MCF 10A (cell line): Measurements from ENCODE around the gene ZNF503. TPM values are rescaled to one million over a fixed set of nuclear protein-coding genes. Genes with fewer than 3 reads are reported as not detected.

Experiments
- Bru-seq: library from RNA; stranded (reverse); fragments of 400-500 nt; gene quantifications from one replicate; lab custom pipeline; 2021; lab: Mats Ljungman, UMichigan
- BruChase-seq, 2 experiments: library from RNA; stranded (reverse); fragments of 400-500 nt; gene quantifications; one replicate each; lab custom pipeline; 2021; lab: Mats Ljungman, UMichigan
- BruUV-seq: library from RNA; stranded (reverse); fragments of 400-500 nt; replicated peaks from 2 replicates; lab custom pipeline; 2021; lab: Mats Ljungman, UMichigan
- CTCF ChIA-PET: fragments of 300-600 bp; sonication (Branson Sonifier 250); formaldehyde crosslinking; extraction: SDS; loops from one replicate; lab custom pipeline; 2021; ENCODE audit warnings: antibody characterized with exemption, inconsistent platforms; lab: Yijun Ruan, JAX
- POLR2A ChIA-PET: fragments of 300-600, 350-650 bp; sonication (Branson Sonifier 250); formaldehyde crosslinking; extraction: SDS; loops from one replicate; lab custom pipeline; 2020; ENCODE audit warnings: antibody characterized with exemption, inconsistent platforms; lab: Yijun Ruan, JAX
- DNase-seq: peaks from one replicate; pipeline ENCODE4 v3.0.0-alpha.2; 2018; ENCODE audit not compliant: unreplicated experiment
- H3K27ac Mint-ChIP-seq: one replicate; pipeline ENCODE4 v1.8.0; 2022; ENCODE audit warnings: mild to moderate bottlenecking, low read depth, mixed read lengths; ENCODE audit not compliant: unreplicated experiment
- H3K27me3 Mint-ChIP-seq: one replicate; pipeline ENCODE4 v1.8.0; 2022; ENCODE audit warnings: mixed read lengths; ENCODE audit not compliant: insufficient read depth, unreplicated experiment
- H3K36me3 Mint-ChIP-seq: one replicate; pipeline ENCODE4 v1.8.0; 2022; ENCODE audit warnings: mild to moderate bottlenecking, moderate library complexity, mixed read lengths; ENCODE audit not compliant: insufficient read depth, unreplicated experiment
- H3K4me1 Mint-ChIP-seq: one replicate; pipeline ENCODE4 v1.8.0; 2022; ENCODE audit warnings: mixed read lengths; ENCODE audit not compliant: insufficient read depth, unreplicated experiment
- H3K4me3 Mint-ChIP-seq: one replicate; pipeline ENCODE4 v1.8.0; 2022; ENCODE audit warnings: mild to moderate bottlenecking, moderate library complexity, mixed read lengths; ENCODE audit not compliant: unreplicated experiment
- H3K9me3 Mint-ChIP-seq: one replicate; pipeline ENCODE4 v1.8.0; 2022; ENCODE audit warnings: mixed read lengths; ENCODE audit not compliant: unreplicated experiment
- CTCF ChIP-seq: fragments of 200-600 bp; IDR thresholded peaks from one replicate; pipeline ENCODE4 v1.8.0; 2022; ENCODE audit warnings: antibody characterized with exemption, mild to moderate bottlenecking; ENCODE audit not compliant: unreplicated experiment
- intact Hi-C: fragments of 100-400 bp; cut with micrococcal nuclease; formaldehyde crosslinking; loops from 2 replicates; pipeline ENCODE4 v1.14.1; 2022
- long read RNA-seq: library from polyadenylated mRNA; stranded (forward); transcript quantifications from one replicate; pipeline ENCODE4 v2.0.0, GENCODE V29; 2022
- total RNA-seq: library from RNA; stranded (reverse); gene quantifications from 2 replicates; pipeline ENCODE4 v1.2.3, GENCODE V29; 2022

Gene ZNF503
- total RNA-seq (7.3 and 8.1 TPM in 2 replicates), Bru-seq, nascent RNA (percentile 52 among the genes with signal in this experiment), BruChase-seq, experiment 1, labeled RNA remaining after a 6-hour chase (percentile 44 among the genes with signal in this experiment), BruChase-seq, experiment 2, labeled RNA remaining after a 2-hour chase (percentile 67 among the genes with signal in this experiment)
- long read RNA-seq, transcript ZNF503-201 (2 exons, 3,347 nt), result major isoform, 5 of 5 reads
- long read RNA-seq, partial matches to known transcripts, result 0 of 5 reads
- long read RNA-seq, other reads (novel, unspliced or antisense), result 0 of 5 reads

GRCh38 chr10:75401569-75402485 is at the start of gene ZNF503:
Gene ZNF503 (minus strand): TSS chr10:75401764. CDS start chr10:75401419, 345 bp downstream.
- ChIA-PET CTCF (interaction anchor here (0.6 to 4.8 kb wide), 21 partner anchors 10 to 1062 kb away, joined by 3 to 41 read pairs (median 3); no protein-coding TSS in a partner anchor), POLR2A (interaction anchor here (0.5 to 4.4 kb wide), 46 partner anchors 7 to 1707 kb away, joined by 3 to 54 read pairs (median 4); partner anchors contain the start of genes COMTD1, LRMDA and VDAC2)
- DNase-seq, result peak; percentile 97
- Mint-ChIP-seq H3K27ac (peak within 1 kb of the TSS; percentile 51), H3K4me1 (peaks cover 5% of the 10 kb centered on the region), H3K4me3 (peak within 1 kb of the TSS; percentile 80), H3K9me3 (no peaks in the 10 kb centered on the region), H3K36me3 (peaks cover 15% of the 10 kb centered on the region), H3K27me3 (no peaks in the 10 kb centered on the region)
- BruUV-seq, result no TSS peak
- TF ChIP-seq CTCF, result no peak
- intact Hi-C loops, result loop anchor here (1.0 to 10.0 kb wide), 10 partner anchors 67 to 1711 kb away; no protein-coding TSS in a partner anchor

- CTCF ChIA-PET, result interaction anchor here (0.6 to 1.6 kb wide), 3 partner anchors 13 to 191 kb away, joined by 3 to 4 read pairs (median 3); no protein-coding TSS in a partner anchor
- H3K4me3 Mint-ChIP-seq, result no peak overlapping the region
- BruUV-seq, result no TSS peak
- intact Hi-C loops, result no loop called here
- no peaks in the 10 kb centered on the region for H3K36me3 Mint-ChIP-seq
- POLR2A ChIA-PET, result interaction anchor here (0.9 to 1.0 kb wide), 2 partner anchors 9 to 11 kb away, joined by 3 to 4 read pairs; no protein-coding TSS in a partner anchor
- no peak overlapping the region for H3K27ac Mint-ChIP-seq
- no peak for DNase-seq
- no peaks in the 10 kb centered on the region for H3K9me3 Mint-ChIP-seq
- no peaks in the 10 kb centered on the region for H3K27me3 Mint-ChIP-seq
- no peak for TF ChIP-seq CTCF
- H3K4me1 Mint-ChIP-seq, result peaks cover 6% of the 10 kb centered on the region
Observed at GRCh38 chr10:75450644-75451640, 49.4 kb upstream of the ZNF503 start.

- Mint-ChIP-seq H3K27ac (no peak overlapping the region), H3K27me3 (no peaks in the 10 kb centered on the region), H3K9me3 (no peaks in the 10 kb centered on the region), H3K36me3 (no peaks in the 10 kb centered on the region), H3K4me1 (peaks cover 6% of the 10 kb centered on the region), H3K4me3 (no peak overlapping the region)
- BruUV-seq, result no TSS peak
- CTCF ChIA-PET, result interaction anchor here (1.6 kb wide), 1 partner anchor 14 kb away, joined by 4 read pairs; no protein-coding TSS in a partner anchor
- no peak for DNase-seq
- intact Hi-C loops, result no loop called here
- TF ChIP-seq CTCF, result no peak
- POLR2A ChIA-PET, result no interaction called here
Observed at GRCh38 chr10:75450075-75450445, 48.5 kb upstream of the ZNF503 start.
